ENCODE results near the gene CAMK4. TPM values are rescaled to one million over a fixed set of nuclear protein-coding genes. Genes with fewer than 3 reads are reported as not detected.

The CAMK4 gene
- total RNA-seq (ENCODE audit: insufficient read depth, low replicate concordance) = 12.0 TPM

DNA sequence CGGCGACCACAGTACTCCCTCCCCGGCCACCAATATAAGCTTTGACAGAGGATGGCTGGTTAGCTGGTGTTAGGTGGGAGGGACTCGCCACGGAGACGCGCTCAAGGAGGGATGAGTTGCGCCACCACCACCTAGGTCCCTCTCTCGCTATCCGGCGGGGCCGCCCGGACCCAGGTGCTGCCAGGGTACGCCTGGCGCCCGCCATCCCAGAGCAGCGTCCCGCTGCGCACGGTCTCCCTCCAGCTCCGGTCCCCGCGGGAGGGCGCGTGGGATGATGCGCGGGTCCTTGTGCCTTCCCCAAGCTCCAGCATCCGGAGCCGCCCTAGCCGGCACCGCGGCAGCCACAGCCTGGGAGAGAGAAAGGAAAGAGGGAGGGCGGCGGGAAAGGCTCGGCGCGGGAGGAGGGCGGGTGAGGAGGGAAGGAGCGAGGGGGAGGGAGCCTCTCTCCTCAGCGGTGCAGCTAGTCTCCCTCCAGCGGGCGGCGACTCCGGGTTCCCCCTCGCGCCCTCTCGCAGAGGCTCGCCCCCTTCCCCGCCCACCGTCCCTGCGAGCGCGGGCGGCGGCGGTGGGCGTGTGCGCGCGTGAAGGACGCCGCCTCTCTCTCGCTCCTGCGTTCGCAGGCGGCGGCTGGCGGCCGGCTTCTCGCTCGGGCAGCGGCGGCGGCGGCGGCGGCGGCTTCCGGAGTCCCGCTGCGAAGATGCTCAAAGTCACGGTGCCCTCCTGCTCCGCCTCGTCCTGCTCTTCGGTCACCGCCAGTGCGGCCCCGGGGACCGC lies at the start of gene CAMK4:
TSS of gene CAMK4 (plus strand) at position 598 of the 774 bp plus-strand sequence. CDS start at position 698, 100 bp downstream.
- peak; percentile 85 for DNase-seq (ENCODE audit: low spot score)

DNA sequence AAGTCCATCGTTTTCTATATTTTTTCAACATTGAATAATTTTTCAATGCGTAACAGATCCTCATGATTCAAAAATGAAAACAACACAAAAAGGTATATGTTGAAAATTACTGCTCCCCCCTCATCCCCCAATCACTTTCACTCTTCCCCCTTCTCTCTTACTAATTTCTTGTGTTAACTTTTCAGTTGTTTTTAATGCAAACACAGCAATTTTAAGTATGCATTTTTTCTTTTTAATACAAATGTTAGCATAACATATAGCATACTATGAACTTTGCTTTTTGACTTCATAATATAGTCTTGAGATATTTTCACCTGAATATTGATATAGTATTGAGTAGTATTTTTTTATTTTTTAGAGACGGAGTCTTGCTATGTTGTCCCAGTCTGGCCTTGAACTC lies 41.1 kb upstream of the CAMK4 start:
- no peak for DNase-seq (ENCODE audit: low spot score)

DNA sequence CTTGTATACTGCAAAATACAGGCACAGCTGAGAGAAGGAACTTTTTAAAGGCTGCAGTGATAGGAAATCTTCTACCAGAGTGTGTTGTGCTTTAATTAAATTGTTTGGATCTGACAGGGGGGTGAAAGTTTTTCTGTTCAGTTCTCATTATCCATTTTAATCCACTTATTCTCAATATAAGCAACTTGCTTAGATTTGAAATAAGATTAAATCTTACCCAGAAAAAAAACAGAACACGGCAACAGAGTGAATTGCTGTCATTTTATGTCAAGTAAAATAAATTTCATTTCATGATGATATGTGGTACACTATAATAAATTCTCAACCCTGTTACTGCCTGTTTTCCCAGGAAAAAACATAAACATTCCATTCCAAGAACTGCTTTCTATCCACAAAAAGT lies 37.1 kb upstream of the CAMK4 start:
- DNase-seq (ENCODE audit: low spot score) = no peak

DNA sequence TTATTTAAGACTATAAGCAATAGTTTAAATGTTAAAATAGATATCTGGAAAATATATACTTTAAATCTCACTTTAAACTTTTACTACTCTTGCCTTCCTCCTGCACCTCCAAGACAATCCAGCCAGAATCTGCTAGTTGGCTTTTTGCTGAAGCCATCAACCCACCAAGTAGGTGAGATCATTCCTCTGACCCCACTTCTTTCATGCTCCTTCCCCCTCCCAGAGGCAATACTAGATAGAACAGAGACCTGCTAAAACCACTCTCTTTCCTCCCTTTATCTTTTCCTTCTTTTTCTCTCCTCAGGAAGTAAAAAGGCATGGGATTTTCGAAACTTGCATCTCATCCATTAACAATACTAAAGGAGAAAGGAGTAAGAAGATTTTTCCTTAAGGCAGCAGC lies 30.1 kb upstream of the CAMK4 start:
- no peak for DNase-seq (ENCODE audit: low spot score)

DNA sequence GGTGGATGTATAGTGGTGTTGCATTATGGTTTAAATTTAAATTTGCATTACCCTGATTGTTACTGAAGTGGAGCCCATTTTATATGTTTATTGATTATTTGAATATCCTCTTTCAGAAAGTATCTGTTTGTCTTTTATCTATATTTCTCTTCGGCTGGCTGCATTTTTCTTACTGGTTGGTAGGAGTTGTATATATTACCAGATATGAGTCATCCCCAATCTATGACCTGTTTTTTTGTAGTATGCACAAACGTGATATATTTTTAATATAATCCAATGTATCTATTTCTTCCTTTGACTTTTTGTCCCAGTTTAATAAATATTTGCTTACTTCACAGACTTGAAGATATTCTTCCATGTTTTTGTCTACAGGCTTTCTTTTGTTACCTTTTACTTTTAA lies 29.3 kb upstream of the CAMK4 start:
- DNase-seq (ENCODE audit: low spot score) = no peak

DNA sequence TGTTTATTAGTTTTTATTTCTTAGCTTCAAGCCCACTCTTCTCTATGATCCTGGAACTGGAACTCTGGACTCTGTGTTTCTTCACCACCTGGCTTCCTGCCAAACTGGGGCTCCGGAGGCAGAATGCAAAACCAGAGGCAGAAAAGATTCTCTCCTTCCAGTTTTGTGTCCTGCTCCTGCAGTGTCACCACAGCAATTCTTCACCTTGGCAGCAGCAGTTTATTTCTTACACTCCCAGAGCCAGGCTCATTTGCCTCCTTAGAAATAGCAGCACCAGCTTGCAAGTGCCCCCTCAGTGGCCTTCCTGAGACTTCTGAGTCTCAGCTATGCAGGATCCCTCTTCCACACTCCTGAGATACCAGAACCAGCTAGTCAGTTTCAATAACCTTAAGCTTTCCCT lies 26.7 kb upstream of the CAMK4 start:
- peak; percentile 10 for DNase-seq (ENCODE audit: low spot score)

DNA sequence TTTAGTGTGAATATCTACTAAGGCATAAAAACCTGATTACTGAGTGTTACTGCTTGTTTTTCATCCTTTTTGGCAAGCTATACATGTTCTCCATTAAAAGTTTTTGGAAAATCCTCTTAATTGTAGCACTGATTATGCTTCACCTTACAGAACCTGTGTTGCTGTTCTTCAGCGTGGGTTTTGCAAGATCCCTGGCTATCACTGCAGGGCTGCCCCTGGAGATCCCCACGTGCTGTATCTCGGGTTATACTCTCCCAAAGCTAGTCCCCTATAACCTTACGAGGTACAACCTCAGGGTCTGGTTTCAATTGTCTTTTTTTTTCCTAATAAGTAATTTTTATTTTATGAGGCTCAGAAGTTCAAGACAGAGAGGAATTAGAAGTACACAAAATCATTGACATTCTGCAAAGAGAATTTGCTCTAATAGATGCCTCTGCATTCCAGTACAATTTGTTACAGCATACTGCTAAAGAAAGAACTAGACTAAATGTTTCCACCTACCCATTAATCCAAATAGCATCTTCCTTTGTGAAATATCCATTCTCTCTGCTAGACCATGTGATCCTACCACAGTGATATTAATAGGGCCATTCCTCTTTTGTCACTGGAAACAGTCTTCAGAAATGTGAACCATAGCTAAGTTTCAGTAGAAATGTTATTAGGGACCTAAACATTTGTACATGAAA lies 25.8 kb upstream of the CAMK4 start:
- no peak for DNase-seq (ENCODE audit: low spot score)

DNA sequence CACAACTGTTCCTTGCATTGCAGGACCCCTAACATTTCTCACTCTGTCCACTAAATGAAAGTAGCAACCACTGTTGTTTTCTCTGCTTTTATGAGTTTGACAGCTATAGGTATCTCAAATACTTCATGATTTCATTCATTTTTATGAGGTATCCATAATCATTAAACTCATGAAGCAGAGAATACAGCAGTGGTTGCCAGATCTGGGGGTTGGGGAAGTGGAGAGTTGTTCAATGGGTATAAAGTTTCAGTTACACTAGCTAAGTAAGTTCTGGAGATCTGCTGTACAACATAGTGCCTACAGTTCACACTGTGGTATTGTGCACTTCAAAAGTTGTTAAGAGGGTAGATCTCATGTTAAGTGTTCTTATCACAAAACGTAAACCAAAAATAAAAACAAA lies 23.4 kb upstream of the CAMK4 start:
- DNase-seq (ENCODE audit: low spot score) = no peak

DNA sequence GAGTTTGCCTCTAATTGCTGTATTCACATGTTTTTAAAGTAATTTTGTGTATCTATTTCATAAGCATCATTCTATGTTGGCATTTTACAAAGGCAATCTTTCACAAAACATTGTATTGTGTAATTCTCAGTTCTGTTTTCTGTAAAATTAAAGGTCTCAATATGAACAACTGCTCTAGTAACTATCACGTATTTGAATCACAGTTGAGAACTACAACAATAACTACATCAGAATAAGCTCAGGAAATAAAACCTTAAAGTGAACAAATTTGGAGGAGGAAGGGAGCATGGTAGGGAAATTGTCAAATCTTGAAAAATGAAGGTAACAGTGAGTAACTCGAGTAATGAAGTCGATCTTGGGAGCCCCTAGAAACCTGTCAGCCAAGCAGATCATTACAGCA lies 22.5 kb upstream of the CAMK4 start:
- no peak for DNase-seq (ENCODE audit: low spot score)

DNA sequence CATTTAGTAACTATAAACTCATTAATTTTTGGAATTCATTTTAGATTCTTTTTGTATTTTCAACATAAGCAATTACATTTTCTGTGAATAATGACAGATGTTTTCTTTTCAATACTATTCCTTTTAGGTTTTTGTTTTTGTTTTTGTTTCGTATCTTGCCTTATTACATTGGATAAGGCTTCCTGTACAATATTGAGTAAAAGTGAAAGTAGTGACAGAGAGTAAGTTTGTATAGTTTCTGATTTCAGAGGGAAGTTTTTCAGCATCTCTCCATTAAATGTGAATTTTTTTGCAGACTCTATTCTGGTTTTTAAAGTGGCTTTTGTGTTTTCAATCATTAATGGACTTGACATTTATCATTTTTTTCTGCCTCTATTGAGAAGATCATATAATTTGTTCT lies 12.8 kb upstream of the CAMK4 start:
- DNase-seq (ENCODE audit: low spot score) = no peak

DNA sequence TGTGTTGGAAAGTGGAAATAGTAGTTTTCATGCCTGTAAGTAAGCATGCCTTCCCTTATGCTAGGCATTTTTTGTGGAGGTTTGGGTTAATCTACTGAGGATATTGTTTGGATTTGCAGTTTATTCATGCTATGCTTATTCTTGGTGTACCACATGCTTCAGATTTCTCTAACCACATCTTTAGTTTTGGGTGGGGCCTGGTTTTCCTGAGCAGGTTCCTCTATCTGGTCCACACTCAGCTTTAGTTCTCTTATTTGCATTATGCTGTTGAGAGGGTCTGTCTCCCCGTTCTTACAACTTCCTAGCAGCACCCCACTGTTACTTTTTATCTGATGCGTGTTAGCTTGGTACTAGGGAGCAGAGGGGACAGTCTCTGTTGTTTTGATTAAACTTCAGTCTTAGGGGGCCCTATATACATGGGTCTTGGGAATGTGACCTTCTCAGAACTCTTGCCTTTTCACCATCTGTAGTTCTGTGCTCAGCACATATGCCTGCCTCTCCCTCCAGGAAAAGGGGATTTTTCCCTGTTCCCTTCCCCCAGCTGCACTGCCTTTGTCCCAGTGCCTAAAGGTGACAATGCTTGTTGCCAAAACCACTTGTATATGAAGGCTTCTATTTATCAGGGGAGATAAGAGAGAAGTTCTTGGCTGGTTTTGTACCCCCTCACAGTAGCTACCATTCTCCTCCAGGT lies 10.0 kb upstream of the CAMK4 start:
- DNase-seq (ENCODE audit: low spot score) = no peak

DNA sequence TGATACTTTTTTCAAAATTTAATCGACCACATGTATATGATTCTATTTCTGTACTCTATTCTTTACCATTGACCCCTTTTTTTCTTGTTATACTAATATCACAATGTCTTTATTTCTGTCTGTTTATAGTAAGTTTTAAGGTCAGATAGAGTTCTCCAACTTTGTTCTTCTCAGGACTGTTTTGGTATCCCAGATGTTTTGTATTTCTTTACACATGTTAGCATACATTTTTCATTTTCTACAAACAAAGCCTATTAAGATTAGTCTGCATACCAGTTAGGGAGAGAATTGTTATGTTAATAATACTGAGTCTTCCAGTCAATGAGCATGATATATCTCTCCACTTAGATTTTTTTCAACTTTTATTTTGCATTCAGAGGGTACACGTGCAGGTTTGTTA lies 8.2 kb upstream of the CAMK4 start:
- DNase-seq (ENCODE audit: low spot score) = no peak

DNA sequence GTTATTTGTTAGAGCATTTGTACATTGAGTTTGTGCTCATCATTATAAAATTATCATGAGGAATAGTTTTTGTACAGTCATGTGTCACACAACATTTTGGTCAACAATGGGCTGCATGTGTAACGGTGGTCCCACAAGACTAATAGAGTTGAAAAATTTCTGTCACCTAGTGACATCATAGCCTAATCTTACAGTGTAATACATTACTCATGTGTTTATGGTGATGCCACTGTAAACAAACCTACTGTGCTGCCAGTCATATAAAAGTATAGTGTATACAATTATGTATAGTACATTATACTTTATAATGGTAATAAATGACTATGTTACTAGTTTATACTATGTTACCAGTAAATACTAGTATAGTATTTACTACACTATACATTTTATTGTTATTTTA lies 3.0 kb upstream of the CAMK4 start:
- no peak for DNase-seq (ENCODE audit: low spot score)

DNA sequence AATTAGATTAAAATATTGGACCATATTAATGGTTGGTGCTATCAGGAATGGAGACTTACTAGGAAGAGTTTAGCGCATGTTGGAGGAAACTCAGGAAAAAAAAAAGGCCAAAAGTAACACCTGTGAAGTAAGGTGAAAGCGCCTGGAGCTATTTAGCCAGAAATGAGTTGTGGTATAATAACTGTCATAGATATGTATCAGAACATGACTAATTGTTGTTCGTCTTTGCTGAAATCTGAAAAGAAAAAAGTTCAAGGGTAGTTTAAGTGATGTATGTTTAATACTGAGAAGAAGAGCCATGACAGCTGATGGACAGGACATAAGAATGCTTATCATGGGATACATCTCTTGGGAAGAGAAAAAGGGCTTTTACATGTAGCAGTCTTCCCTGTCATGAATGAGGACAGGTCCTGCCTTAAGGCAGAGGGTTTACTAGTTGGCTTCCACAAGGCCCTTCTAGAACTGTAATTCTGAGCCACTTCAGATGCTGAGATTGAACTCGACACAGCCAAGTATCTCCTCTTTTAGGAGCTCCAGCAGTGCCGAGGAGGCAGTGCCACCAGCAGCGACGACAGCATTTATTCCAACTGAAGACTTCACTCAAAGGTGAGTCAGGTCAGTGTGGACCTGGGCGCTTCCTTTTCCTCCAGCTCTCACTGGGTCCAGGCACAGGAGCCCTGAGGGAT lies 940 bp upstream of the CAMK4 start:
- peak; percentile 2 for DNase-seq (ENCODE audit: low spot score)

DNA sequence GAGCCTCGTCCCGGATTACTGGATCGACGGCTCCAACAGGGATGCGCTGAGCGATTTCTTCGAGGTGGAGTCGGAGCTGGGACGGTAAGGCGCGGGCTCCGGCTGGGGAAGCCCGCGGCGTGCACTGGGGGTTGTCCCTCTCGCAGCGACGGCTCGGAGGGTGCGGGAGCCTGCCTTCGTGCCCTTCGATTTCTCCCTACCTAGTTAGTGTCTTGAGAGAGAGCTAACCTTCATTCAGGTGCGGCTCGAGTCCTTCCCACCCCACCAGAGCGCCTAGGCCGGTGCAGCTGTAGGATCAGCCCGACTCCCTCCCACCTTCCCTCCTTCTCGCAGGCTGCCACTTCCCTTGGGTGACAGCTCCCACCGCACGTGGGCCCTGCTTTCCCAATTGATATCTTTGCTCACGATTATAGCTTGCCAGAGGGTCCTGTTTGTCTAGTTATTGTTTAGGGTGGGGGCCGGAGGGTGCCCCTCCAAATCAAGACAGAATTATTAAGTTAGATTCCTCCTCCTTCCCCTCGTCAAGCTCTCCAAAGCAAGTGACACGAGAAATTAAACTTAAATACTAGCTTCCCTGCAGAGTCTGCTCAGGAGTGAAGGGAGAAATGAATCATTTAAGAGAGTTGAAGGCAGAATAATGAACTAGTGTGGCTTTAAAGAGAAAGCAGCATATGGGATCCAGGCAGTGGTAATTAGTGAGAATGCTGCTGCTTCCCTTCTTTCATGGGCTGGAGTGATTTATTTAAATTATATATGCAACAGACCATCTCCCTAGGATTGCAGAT lies 569 bp downstream of the CAMK4 start:
- no peak for DNase-seq (ENCODE audit: low spot score)

DNA sequence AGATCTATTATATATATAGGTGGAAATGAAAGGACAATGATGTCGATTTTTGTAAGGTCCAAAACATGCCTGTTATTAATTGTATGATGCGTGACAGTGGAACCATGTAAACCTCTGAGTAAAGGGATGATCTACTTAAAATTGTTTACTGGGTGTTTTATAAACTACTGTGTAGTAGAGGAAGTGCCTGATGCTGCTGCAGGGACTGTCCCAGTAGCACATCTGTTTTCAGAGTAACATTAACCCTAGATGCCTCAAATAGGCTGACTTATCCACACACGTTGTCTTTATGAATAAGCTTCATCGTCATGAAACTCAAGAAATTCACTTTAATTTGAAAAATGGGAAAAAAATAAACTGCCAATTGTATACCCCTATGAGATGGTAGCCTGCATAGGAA lies 1.7 kb downstream of the CAMK4 start:
- no peak for DNase-seq (ENCODE audit: low spot score)

DNA sequence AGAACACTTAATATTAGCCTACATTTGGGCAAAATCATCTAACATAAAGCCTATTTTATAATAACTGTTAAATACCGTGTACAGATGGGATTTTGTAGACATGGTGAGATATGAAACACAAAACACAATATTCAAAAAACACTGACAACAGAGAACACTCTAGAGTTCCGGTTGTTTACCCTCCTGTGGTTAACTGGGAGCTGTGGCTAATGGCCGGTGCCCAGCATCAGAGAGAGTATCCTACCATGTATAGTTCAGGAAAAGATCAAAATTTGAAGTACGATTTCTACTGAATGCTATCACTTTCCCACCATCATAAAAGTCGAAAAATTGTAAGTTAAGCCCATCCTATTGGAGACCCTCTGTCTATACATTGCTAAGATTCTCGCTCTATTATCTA lies 2.4 kb downstream of the CAMK4 start:
- DNase-seq (ENCODE audit: low spot score) = no peak

DNA sequence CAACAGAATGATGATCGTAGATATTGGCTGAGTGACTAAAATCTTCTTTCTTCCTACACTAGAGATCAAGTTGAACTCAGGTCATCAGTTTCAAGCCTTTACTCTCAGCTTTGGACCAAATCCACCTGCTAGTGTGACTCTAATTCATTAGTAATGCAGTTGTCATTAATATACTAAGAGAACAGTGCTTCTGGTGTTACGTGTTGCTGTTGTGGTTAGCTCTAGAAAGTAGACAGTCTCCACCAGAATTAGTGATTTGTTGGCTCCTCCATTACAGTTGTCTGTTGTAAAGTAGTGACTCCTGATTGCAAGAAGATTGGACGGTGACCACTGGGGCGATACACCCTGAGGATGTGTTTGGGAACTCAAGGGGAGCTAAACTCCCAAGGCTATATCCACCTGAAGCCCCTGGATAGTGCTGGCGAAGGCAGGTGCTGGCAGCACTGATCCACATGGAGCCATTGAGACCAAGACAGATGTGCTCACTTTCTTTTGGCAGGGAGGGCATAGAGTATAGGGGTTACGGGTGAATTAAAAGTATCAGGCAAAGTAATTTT lies 3.1 kb downstream of the CAMK4 start:
- DNase-seq (ENCODE audit: low spot score) = no peak

DNA sequence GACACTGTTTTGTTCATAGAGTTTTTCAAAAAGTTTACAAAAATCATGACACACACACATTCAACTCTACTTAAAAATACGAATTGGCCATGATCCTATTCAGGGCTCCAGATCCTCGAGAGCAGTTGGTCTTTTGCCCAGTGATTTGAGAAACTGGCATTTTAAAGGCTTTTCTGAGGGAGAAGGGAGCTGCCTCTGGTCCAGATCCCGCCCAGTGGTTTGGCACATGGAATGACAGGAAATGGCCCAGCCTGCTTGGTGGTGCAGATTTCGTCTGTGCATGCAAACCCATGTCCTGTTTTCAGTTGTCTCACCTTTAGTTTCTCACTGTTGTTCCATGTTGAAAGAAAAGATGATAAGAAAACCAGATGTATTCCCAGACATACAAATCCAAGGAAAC lies 3.6 kb downstream of the CAMK4 start:
- DNase-seq (ENCODE audit: low spot score) = peak; percentile 20

DNA sequence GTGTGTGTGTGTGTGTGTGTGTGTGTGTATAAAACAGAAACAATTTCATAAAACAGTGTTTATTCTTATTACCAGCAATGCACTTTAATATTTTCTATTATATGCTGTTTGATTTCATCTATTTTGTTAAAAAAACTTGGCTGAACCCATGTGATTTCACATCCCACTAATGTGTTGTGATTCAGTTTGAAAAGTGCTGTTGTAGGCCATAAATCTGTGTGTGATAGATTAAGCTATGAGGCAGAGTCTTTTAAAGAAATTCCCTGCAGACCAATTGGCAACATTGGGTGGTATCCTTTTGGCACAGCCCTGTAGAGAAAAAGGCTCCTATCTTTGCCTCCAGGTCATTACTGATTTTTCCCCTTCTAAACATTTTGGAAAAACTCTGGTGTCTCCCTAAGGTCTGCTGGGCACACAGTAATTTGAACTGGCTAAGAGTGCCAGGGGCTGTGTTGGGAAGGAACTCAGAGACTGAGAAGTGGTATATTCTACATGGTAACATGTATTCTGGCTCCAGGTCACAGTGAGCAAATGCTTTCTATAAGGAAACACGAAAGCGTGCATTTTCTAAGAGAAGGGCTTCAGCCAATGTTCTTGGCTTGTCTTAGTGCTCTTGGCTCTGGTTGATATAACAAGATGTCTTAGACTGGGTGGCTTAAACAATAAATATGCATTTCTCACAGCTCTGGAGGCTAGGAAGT lies 4.5 kb downstream of the CAMK4 start:
- no peak for DNase-seq (ENCODE audit: low spot score)

Measured in umbilical cord (tissue), 2 donors.